GM12892 (cell line): ENCODE measurements around the gene C9orf153.

Source experiments
- POLR2A ChIP-seq: IDR thresholded peaks from 2 replicates; pipeline ENCODE4 v1.6.1; 2011; ENCODE audit warnings: low read depth, low read length, control low read depth
- POLR2AphosphoS5 ChIP-seq: IDR thresholded peaks from 2 replicates; pipeline ENCODE4 v1.6.1; 2011; ENCODE audit warnings: low read depth, low read length, control low read depth
- TAF1 ChIP-seq: IDR thresholded peaks from 2 replicates; pipeline ENCODE4 v1.6.1; 2011; ENCODE audit warnings: low read depth, mild to moderate bottlenecking, control low read depth, low read length, borderline replicate concordance

DNA sequence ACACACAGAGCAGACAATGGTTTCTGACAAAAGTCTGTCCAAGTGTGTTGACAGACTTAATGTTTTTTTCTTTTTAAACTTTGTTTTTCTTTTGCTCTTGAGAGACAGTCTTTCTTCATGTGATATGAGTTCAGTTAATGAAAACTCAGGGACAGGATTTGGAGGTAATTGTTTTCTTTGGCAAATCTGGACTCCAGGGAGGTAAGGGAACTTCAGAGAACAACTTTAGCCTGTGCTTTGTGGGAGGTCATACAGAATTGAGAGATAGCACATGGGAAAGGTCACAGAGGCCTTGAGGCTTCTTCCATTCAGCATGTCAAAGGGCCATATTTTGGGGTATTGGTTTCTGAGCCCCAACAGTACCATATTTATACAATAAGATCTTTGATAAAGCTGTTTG is 9.3 kb downstream of the C9orf153 start:
- TF ChIP-seq POLR2AphosphoS5 (no peak), POLR2A (no peak), TAF1 (no peak)
